Measurements from ENCODE around the gene HDAC11. TPM values are rescaled to one million over a fixed set of nuclear protein-coding genes. Genes with fewer than 3 reads are reported as not detected.
"Not testable (repeated sequence)": the region's sequence is repeated elsewhere in the genome, so short reads cannot be mapped to it uniquely, and the experiment has no call there.

The HDAC11 gene
- total RNA-seq, 1 donor from 2014 or later: 10.2 TPM

GRCh38 chr3:13465236-13465873, 14.8 kb upstream of the HDAC11 start:
- FAIRE-seq (no peak), DNase-seq (ENCODE audit: low spot score in 2 of 2) (no peak)

GRCh38 chr3:13466781-13467180, 13.3 kb upstream of the HDAC11 start:
- FAIRE-seq: no peak
- DNase-seq (ENCODE audit: low spot score in 2 of 2): no peak

GRCh38 chr3:13470894-13471574, 9.1 kb upstream of the HDAC11 start:
- no peak for FAIRE-seq
- no peak for DNase-seq (ENCODE audit: low spot score in 2 of 2)

GRCh38 chr3:13472286-13472685, 7.8 kb upstream of the HDAC11 start:
- FAIRE-seq: no peak
- DNase-seq (ENCODE audit: low spot score in 2 of 2): no peak

- no peak for FAIRE-seq
- DNase-seq (ENCODE audit: low spot score in 2 of 2): no peak
Measured at GRCh38 chr3:13473020-13473419, 7.1 kb upstream of the HDAC11 start.

GRCh38 chr3:13474021-13474420, 6.1 kb upstream of the HDAC11 start:
- no peak for FAIRE-seq
- no peak for DNase-seq (ENCODE audit: low spot score in 2 of 2)

GRCh38 chr3:13474776-13475303, 5.3 kb upstream of the HDAC11 start:
- DNase-seq (ENCODE audit: low spot score in 2 of 2) (no peak), FAIRE-seq (no peak)

GRCh38 chr3:13475871-13476590, 4.1 kb upstream of the HDAC11 start:
- DNase-seq (ENCODE audit: low spot score in 2 of 2) (no peak), FAIRE-seq (no peak)

- no peak for FAIRE-seq
- DNase-seq (ENCODE audit: low spot score in 2 of 2): no peak
Measured at GRCh38 chr3:13477943-13478342, 2.2 kb upstream of the HDAC11 start.

- DNase-seq (ENCODE audit: low spot score in 2 of 2) (peak; percentile 74 to 84), FAIRE-seq (no peak)
Measured at GRCh38 chr3:13479332-13479581, 849 bp upstream of the HDAC11 start.

GRCh38 chr3:13480340-13481318, 523 bp downstream of the HDAC11 start:
- DNase-seq (ENCODE audit: low spot score in 2 of 2) (peak; percentile 44 to 62), FAIRE-seq (no peak)

- DNase-seq (ENCODE audit: low spot score in 2 of 2) (no peak), FAIRE-seq (no peak)
Measured at GRCh38 chr3:13482106-13482690, 2.1 kb downstream of the HDAC11 start.

GRCh38 chr3:13483286-13483685, 3.2 kb downstream of the HDAC11 start:
- DNase-seq (ENCODE audit: low spot score in 2 of 2): no peak
- no peak for FAIRE-seq

GRCh38 chr3:13483988-13484695, 4.0 kb downstream of the HDAC11 start:
- DNase-seq (ENCODE audit: low spot score in 2 of 2): no peak
- FAIRE-seq: no peak

GRCh38 chr3:13484851-13485590, 4.9 kb downstream of the HDAC11 start:
- no peak for FAIRE-seq
- DNase-seq (ENCODE audit: low spot score in 2 of 2): peak in 1 of 2 donors; percentile 47

- not testable (repeated sequence) for DNase-seq (ENCODE audit: low spot score in 2 of 2); FAIRE-seq
Measured at GRCh38 chr3:13485630-13486562, 5.8 kb downstream of the HDAC11 start.

- DNase-seq (ENCODE audit: low spot score in 2 of 2) (no peak), FAIRE-seq (no peak)
Measured at GRCh38 chr3:13487403-13487802, 7.3 kb downstream of the HDAC11 start.

Data from frontal cortex (tissue), 4 donors.